ENCODE measurements around the gene MYO19.

The MYO19 gene

GRCh38 chr17:36532435-36532975 is 2.2 kb downstream of the MYO19 start:
- no peak for TF ChIP-seq CTCF (conservative IDR thresholded peaks at IDR 0.05; ENCODE audit: control insufficient read depth, insufficient read depth, low read depth, low read length)
- DNase-seq (ENCODE audit: low read depth), result no peak
- H3K4me3 ChIP-seq (ENCODE audit: control insufficient read depth, low read depth, low read length), result no peak overlapping the region

GRCh38 chr17:36529121-36529520 is 5.5 kb downstream of the MYO19 start:
- no peak overlapping the region for H3K4me3 ChIP-seq (ENCODE audit: control insufficient read depth, low read depth, low read length)
- DNase-seq (ENCODE audit: low read depth), result peak; percentile 84
- no peak for TF ChIP-seq CTCF (conservative IDR thresholded peaks at IDR 0.05; ENCODE audit: control insufficient read depth, insufficient read depth, low read depth, low read length)

GRCh38 chr17:36527621-36528250 is 6.9 kb downstream of the MYO19 start:
- DNase-seq (ENCODE audit: low read depth), result no peak
- TF ChIP-seq CTCF (conservative IDR thresholded peaks at IDR 0.05; ENCODE audit: control insufficient read depth, insufficient read depth, low read depth, low read length), result no peak
- H3K4me3 ChIP-seq (ENCODE audit: control insufficient read depth, low read depth, low read length), result no peak overlapping the region

GRCh38 chr17:36525888-36526287 is 8.8 kb downstream of the MYO19 start:
- peak; percentile 19 for DNase-seq (ENCODE audit: low read depth)
- no peak for TF ChIP-seq CTCF (conservative IDR thresholded peaks at IDR 0.05; ENCODE audit: control insufficient read depth, insufficient read depth, low read depth, low read length)
- H3K4me3 ChIP-seq (ENCODE audit: control insufficient read depth, low read depth, low read length), result no peak overlapping the region

GRCh38 chr17:36525113-36525512 is 9.6 kb downstream of the MYO19 start:
- TF ChIP-seq CTCF (conservative IDR thresholded peaks at IDR 0.05; ENCODE audit: control insufficient read depth, insufficient read depth, low read depth, low read length), result no peak
- peak; percentile 86 for DNase-seq (ENCODE audit: low read depth)

GRCh38 chr17:36524428-36524876 is 10.2 kb downstream of the MYO19 start:
- no peak for TF ChIP-seq CTCF (conservative IDR thresholded peaks at IDR 0.05; ENCODE audit: control insufficient read depth, insufficient read depth, low read depth, low read length)

More at GRCh38 chr17:36525113-36525512, 9.6 kb downstream of the MYO19 start:
- H3K4me3 ChIP-seq (ENCODE audit: control insufficient read depth, low read depth, low read length), result no peak overlapping the region

More at GRCh38 chr17:36524428-36524876, 10.2 kb downstream of the MYO19 start:
- no peak overlapping the region for H3K4me3 ChIP-seq (ENCODE audit: control insufficient read depth, low read depth, low read length)
- DNase-seq (ENCODE audit: low read depth), result peak; percentile 25
